Skin epidermis (tissue), 12 donors: Measurements from ENCODE around the gene GYPA.
"Not testable (repeated sequence)": the region's sequence is repeated elsewhere in the genome, so short reads cannot be mapped to it uniquely, and the experiment has no call there.

Experiments used
- H3K27ac ChIP-seq, 21 experiments: fragments of 200-600 bp; sonication (generic) in 11 of 21; one replicate each; pipeline ENCODE4 v1.5.0; 2020; ENCODE audit warnings: mild to moderate bottlenecking in 3 of 21, inconsistent platforms in 2 of 21, moderate library complexity in 2 of 21
- H3K4me3 ChIP-seq, 7 experiments: fragments of 200-600 bp; sonication (generic) in 2 of 7; one replicate each; pipeline ENCODE4 v1.5.0; 2020; ENCODE audit warnings: inconsistent platforms in 2 of 7, mild to moderate bottlenecking in 2 of 7, moderate library complexity in 1 of 7

The GYPA gene

DNA sequence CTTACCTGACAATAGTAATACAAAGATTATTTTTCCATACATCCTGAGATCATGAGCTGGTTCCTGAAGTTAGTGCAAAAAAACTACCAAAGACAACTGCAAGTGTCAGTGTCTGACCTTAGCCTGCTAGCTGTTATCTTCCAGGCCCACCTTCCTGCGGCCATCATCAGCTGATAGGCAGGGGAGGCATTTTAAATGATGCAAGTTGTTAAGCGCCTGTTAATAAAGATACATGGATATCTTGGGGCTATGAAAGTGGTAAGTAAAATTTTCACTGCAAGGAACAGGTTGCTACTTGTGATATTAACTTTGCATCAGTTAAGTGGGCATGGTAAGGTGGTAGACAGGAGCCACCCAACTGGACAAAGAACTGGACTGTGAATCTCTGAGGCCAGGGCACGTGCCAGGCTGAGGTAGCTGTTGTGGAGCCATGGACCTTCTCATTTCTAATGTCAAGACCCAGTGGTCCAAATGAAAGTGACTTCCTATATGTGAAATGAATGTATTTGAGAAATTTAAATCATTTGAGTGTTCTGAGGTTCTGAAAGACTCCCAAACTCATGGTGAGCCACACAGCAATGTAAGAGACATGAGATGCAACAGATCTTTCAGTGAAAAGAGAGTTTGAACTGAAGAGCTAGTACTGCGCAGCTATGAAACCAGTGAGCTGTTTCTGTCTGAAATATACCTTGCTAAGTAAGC lies at the start of gene GYPA:
Gene GYPA (minus strand): TSS at position 125 of the 702 bp plus-strand sequence. CDS start 83 bp downstream, at position 42.
- H3K27ac ChIP-seq, H3K4me3 ChIP-seq: not testable (repeated sequence)

DNA sequence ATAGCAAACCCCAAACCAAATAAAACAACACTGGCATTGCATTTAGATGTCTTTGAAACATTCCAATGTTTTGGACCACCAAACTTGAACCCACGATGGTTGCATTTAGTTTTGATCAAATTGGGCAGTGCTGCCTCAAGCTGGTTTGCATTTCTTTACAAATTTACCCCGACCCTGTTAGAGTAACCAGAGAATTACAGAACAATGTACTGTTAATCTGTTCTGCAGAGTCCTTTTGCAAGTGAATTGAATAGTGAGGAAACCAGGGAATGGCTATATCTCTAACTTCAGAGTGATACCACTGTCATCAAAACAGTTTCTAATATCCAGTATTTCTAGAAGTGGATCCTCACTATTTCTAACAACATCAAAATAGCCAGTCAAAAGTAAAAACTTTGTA lies 49.5 kb upstream of the GYPA start:
- no peak overlapping the region for H3K27ac ChIP-seq
- H3K4me3 ChIP-seq, result no peak overlapping the region

DNA sequence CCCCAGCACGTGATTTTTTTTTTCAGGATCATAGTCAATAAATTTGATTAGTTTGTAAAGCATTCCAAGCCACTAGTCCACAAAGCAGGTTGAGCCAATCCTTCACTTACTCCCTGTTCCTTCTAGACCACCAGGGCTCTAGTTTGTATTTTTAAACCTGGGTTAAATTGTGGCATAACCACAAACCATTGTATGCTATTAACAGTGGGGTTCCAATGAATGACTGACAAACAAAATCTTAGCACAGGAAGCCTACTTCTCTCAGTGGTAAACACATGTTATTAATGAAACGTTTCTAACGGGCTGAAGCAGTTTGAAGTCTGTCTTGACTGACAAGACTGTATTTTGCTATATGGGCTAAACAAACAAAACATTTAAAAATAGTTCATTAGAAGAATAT lies 48.6 kb upstream of the GYPA start:
- Histone ChIP-seq H3K27ac (no peak overlapping the region), H3K4me3 (no peak overlapping the region)

DNA sequence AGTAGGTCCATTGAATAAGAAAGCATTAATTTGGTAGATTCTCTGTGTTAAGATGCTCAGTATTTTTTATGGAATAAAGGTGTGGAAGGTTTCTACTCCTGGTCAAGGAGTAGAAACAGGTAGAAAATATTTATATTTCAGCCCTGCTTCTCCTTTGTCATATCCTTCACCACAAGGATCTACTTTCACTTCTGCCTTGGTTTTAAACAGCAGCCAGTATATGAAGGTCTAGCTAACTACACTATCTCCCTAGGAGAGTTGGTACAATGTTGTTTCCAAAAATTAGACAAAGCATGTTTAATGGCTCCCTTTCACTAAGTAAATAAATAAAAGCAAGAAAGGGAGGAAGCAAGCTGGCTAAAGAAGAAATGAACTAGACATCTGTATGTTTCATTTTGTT lies 44.6 kb upstream of the GYPA start:
- no peak overlapping the region for H3K4me3 ChIP-seq
- no peak overlapping the region for H3K27ac ChIP-seq

DNA sequence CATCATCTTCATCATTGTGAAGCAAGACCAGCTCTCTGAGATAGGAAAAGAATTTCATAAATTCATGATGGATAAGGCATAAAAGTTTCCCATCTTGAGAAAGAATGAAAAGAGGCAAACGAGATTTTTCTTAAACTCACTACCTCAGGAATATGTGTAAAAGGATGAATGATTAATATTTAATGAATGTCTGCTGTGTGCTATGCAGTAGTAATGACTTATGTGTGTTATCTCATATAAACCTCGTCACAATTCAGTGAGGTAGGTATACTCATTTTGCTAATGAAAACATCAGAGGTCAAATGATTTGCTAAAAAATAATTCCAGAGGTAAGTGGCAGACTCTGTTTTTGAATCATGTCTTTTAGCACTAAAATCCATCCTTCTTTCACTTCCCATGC lies 42.6 kb upstream of the GYPA start:
- Histone ChIP-seq H3K27ac (no peak overlapping the region), H3K4me3 (no peak overlapping the region)

DNA sequence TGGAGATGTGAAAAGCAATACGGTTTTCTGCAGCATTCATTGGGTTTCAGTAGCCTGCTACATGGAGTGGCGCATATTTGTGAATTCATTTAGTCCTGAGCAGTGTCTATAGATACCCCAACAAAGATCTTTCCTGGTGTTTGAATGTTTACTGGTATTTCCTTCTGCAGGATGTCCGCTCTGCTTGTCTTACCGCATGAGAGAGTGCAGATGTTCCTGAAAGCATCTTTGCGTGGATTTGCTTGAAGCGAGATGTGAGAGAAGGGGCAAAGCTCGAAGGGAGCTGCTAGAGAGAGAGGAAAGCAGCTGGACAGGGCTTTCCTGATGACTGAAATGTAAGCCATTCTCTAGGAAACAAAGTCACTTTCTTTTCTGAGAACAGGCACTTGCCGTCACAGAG lies 40.9 kb upstream of the GYPA start:
- no peak overlapping the region for H3K4me3 ChIP-seq
- H3K27ac ChIP-seq, result no peak overlapping the region

DNA sequence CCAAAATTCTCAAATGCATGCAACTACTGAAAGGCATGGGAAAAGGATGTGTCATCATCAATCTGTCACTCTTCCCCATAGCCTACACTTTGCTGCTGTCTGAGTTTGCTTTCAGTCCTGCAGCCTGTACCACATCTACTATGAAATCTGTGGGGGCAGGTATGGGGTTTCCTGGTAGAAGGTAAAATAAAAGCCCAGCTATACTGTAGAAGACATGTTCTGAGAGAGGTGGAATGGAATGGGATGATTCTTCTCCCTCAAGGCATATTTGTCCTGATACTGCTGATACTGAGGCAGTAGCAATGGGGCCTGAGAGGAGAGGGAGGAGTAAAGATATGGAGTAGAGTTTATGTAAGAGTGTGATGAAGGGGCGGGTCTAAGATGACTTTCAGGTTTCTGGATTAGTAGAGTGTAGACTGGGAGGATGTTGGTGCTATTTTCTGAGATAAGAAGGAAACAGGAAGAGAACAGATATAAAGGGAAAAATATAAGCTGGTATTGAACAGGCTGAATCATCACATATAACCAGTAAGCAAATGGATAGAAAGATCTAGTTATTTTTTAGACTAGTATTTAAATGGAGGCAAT lies 38.7 kb upstream of the GYPA start:
- H3K27ac ChIP-seq, result no peak overlapping the region
- H3K4me3 ChIP-seq, result no peak overlapping the region

DNA sequence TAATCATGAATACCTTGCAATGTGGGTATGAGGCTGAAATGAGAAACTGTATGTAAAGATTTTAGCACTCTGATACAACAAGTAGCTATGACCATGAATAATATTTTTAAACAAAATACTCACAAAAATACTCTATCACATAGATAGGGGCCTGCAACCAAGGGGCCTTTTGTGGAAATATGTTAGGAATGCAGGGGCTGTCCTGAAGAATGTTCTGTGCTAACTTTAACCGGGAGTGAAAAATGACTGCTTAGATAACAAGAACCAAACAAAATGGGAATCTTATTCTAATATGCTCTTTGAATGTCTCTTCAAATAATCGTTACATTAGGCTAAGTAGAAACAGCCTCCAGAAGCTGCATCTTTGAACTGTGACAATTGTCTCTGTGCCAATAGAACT lies 37.9 kb upstream of the GYPA start:
- Histone ChIP-seq H3K4me3 (no peak overlapping the region), H3K27ac (no peak overlapping the region)

DNA sequence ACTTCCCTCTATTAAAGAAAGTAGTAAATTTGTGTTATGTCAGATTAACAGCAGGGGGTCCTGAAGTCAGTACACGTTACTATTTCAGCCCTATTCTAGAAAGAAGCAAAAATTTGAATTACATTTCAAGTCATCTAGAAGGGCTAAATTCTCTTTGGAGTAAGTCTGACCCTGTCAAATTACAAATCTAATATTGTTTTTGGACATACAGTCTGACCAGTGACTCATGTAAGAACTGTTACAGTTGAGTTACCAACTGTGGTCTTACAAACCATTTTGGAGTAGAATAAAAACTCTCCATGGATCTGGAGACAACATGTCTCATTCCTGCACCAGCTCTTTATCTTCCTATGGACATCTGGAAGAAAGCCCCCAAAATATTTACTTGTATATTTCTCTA lies 36.0 kb upstream of the GYPA start:
- H3K4me3 ChIP-seq, result no peak overlapping the region
- no peak overlapping the region for H3K27ac ChIP-seq

DNA sequence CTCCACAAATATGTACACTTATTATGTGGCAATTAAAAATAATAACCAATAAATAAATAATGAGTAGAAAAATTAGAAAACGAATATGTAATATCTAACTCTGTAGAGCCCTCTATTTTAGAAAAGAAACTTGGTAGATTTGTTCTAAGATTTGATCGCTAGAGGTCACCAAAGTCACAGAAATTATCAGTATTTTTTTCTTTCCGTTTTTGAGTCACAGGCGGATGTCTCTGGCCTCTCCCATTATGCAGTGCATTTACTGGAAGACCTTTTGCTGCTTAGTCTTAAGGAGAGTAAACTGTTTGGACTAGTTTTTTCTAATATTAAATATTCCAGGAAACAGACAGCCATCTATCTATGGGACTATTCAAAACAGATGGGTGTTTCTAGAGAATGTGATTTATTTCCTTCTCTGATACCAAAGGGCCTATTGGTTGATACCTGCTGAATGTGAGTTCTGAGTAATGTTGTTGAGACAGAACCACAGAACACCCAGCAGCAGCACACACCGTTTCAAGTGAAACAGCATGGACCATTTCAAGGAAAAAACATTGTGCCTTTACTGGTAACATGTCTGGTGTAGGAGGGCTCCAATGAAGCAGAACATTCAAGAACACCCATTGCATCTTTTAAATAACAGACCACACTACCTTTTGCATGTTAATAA lies 34.0 kb upstream of the GYPA start:
- Histone ChIP-seq H3K4me3 (no peak overlapping the region), H3K27ac (no peak overlapping the region)

DNA sequence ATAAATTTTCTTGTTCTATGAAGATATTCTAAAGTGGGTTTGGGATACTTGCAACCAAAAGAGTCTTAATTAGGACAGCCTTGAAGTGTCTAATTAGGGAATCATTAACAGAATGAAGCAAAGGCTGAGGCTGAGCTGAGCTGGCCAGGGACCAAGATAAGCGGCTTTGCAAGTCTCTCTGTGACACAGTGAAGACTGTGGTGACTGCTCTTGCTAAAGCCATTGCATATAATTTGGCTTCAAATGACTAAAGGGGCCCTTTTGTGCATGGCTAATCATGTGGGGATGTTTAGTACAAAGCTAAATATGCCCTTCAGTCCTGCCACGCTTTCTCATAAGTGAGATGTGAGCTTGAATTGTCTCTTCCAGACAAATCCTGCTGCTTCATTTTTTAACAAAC lies 31.2 kb upstream of the GYPA start:
- H3K27ac ChIP-seq, result no peak overlapping the region
- H3K4me3 ChIP-seq, result no peak overlapping the region

DNA sequence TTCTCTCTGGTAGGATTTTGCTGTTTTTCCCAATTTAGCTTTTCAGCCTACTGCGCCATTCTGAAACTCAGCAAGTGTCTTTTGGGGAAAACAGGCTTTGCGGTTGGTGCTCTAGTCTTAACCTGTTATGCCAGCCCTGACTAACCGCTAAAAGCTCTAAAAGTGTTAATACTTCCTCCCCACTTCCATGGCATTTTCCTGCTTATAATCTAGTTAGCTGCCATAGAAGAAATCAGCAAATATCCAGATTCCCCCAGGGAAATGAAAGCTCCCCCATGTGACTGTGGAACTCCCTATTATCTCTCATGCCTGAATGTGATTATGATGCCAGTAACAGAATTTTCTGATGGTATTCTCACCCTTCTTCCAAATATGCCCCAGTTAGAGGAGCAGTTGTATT lies 28.7 kb upstream of the GYPA start:
- H3K4me3 ChIP-seq, result no peak overlapping the region

DNA sequence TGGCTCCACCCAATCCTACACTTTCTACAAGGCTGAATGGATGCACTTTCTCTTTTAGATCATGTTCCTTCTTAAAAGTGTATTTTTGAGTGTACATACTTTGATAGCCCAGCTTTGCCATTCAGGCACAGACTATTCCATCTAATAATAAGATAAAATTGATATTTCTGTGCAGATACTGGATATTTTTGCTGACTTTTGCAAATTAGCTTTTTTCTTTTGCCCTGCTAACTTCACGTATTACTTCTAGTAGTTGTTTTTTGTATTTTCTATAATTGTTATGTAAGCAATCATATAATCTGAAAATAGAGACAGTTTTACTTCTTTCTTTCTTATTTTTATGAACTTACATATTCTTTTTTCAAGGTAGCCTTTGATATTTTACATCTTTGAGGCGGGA lies 13.5 kb upstream of the GYPA start:
- no peak overlapping the region for H3K4me3 ChIP-seq
- no peak overlapping the region for H3K27ac ChIP-seq

More for the DNA sequence above, 28.7 kb upstream of the GYPA start:
- no peak overlapping the region for H3K27ac ChIP-seq

DNA sequence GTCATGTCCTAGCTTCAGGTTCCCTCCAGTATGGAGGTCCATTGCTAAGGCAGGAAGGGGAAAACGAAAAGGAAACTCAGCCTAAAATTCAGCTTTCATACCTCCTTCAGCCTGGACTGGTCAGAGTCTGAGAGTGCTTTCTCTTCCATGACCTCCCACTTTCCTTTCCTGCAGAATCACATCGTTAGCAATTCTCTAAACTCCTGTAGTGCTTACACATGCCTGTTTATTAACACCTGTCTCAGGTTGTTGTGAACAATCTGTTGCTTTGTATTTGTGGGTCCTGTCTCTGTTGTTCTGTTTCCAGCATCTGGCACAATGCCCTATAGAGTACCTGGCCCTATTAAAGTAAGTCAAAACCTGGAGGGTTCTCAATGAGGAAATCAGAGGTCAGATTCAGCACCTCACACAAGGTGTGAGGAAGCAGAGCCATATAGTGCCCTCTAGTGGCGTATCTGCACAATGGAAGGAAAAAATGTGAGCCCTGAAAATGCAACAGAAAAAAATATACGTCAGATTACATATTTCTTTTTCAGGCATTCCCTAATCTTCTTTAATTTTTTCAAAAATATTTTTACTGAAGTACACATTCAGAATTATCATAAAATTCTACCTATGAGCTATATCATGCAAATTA lies 2.3 kb upstream of the GYPA start:
- not testable (repeated sequence) for H3K4me3 ChIP-seq, H3K27ac ChIP-seq

DNA sequence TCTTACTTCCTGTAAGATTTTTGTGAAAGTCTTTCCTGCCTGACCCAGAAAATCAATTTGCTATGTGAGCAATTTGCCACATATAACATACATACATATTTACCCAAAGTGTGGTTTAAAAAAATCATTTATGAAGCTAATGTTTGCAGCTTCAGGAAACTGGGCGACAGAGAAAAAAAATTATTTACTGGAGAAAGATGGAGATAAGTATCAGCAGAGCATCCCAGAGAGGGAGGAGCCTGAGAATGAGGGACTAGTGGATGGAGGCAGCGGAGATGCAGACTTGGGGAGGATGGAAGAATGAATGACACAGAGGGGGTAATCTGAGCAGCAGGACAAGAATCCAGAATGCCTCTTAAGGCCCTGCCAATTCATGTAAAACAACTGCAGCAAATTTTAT lies 975 bp upstream of the GYPA start:
- Histone ChIP-seq H3K4me3 (no peak overlapping the region), H3K27ac (no peak overlapping the region)

DNA sequence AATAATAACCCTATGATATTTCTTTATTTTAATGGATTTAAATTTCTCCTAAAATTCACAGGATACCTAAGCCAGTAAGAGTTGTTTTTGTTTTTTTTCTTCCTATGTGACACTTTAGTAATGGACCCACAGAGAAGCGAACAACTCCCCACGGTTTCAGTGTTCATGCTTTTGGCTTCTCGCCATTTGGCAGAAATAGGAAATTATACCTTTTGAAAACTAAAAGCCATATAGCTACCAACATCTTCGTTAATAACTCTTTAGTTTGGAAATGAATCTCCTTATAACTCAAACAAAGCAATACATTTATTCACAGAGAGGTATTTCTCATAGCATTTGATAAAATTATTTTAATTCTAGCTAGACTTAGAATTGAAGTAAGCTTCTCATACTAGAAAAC lies 527 bp downstream of the GYPA start:
- H3K27ac ChIP-seq, H3K4me3 ChIP-seq: not testable (repeated sequence)

DNA sequence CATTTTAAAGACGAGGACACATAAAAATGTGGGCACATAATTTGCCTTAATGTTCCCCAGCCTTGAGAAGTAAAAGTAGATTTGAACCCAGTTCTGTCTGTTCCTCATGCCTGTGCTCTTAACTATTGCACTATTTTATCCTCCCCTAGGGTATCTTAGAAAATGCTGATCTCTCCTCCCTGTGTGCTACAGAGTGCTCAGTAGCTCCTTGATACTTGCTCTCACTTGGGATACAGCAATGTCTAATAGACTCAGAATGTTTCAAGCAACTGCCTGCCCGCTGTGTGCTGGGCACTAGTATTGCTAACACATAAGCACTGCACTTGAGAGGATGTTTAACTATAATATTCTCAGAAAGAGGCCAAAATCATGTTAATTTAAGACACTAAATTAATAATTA lies 971 bp downstream of the GYPA start:
- H3K27ac ChIP-seq, H3K4me3 ChIP-seq: not testable (repeated sequence)

DNA sequence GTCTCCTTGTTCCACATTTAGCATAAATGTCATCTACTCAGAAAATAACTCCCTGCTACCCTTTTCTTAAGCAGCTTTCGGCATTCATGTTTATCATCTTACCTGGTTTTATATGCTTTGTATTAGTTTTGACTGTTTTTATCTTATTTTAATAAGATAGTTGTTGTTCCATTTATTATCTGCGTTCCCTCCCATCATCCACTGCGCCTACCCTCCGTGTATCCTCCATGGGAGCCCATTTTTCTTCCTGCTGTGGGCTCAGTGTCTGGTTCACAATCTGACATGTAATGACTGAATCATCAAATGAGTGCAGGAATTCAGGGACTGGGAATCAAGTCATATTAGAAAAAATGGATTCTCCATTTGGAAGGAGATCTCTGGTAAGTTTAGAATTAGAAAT lies 2.3 kb downstream of the GYPA start:
- H3K4me3 ChIP-seq, H3K27ac ChIP-seq: not testable (repeated sequence)

DNA sequence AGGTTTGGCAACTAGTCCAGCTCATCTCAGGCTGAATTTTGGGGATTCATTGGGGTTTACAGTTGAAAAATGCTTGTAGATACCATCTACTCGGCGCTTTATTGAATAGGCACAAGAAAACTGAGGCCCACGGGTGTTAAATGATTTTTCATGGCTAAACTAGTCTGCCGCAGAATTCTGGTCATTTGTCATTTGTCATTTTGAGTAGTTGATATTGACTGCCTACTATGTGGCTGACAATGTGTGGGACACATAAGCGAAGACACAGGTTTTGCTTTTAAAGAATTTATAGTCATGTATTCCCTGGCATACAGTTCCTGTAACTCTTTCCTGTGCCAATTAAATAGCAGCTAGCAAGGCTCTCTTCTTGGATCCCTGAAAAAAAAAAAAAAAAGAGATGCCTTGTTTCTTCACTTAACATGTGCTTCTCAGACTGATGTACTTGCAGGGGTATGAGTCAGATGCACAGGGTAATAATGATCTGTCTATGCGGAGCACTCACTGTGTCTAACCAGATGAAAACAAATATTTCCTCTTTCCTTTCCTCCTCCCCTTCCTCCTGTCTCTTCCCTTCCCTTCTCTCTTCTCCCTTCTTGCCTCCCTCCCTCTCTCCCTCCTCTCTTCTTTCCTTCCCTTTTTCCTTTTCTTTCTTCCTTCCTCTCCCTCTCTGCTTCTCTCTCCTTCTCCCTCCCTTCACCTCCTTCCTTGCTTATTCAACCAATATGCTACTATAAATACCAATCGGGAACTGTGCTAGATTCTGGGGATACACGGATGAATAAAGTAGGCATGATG lies 3.2 kb downstream of the GYPA start:
- not testable (repeated sequence) for H3K4me3 ChIP-seq, H3K27ac ChIP-seq

DNA sequence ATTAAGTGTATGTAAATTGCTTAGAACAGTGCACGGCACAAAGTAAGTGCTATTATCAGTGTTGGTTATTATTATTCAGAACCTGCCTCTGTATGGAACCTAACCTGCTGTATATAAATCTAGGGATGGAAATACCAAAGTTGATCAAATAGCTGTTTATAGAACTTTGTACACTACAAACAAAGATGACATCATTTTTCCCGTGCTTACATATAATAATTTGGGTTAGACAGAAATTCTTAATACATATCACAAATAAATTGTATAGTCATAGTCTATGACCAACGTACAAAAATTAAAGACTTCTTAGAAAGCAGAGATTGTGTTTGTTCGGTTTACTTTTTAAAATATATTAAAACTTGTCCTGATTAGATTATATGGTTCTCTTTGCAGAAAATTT lies 4.3 kb downstream of the GYPA start:
- H3K4me3 ChIP-seq, H3K27ac ChIP-seq: not testable (repeated sequence)
